Measurements from ENCODE around the gene SLC26A11.

- TF ChIP-seq CTCF (conservative IDR thresholded peaks at IDR 0.05), result no peak
- TF ChIP-seq ZFX (IDR thresholded peaks at IDR 0.05), result no peak
These were observed 47.1 kb upstream of the SLC26A11 start for GRCh38 chr17:80173126-80173525.
